HFFc6 (cell line): ENCODE measurements around the gene HLF. TPM values are rescaled to one million over a fixed set of nuclear protein-coding genes. Genes with fewer than 3 reads are reported as not detected.

Experiments
- DNase-seq: peaks from one replicate; pipeline ENCODE4 v3.0.0-alpha.2; 2018
- H3K27ac Mint-ChIP-seq: 2 replicates; pipeline ENCODE4 v1.8.0; 2020; ENCODE audit warnings: mild to moderate bottlenecking, mixed read lengths
- H3K27me3 Mint-ChIP-seq: 2 replicates; pipeline ENCODE4 v1.8.0; 2021; ENCODE audit warnings: mild to moderate bottlenecking, moderate library complexity, mixed read lengths; ENCODE audit not compliant: insufficient read depth
- H3K36me3 Mint-ChIP-seq: 2 replicates; pipeline ENCODE4 v1.8.0; 2021; ENCODE audit warnings: low read depth, mixed read lengths
- H3K4me1 Mint-ChIP-seq: 2 replicates; pipeline ENCODE4 v1.8.0; 2020; ENCODE audit warnings: low read depth, mixed read lengths
- H3K4me3 Mint-ChIP-seq: 2 replicates; pipeline ENCODE4 v1.8.0; 2020; ENCODE audit warnings: mild to moderate bottlenecking, moderate library complexity, mixed read lengths
- H3K9me3 Mint-ChIP-seq: 2 replicates; pipeline ENCODE4 v1.8.0; 2020; ENCODE audit warnings: mild to moderate bottlenecking, mixed read lengths
- CTCF ChIP-seq: fragments of 200-600 bp; sonication (generic); IDR thresholded peaks from 2 replicates; pipeline ENCODE4 v1.5.0; 2021; ENCODE audit warnings: antibody characterized with exemption, mild to moderate bottlenecking
- total RNA-seq, 6 experiments: library from RNA; stranded (reverse); fragmentation: NEBNext Ultra II Directional; extraction: Animal tissue kit (Norgen Biotek cat#: 25700); gene quantifications; 2 replicates in 1 of 6; 3 replicates in 5 of 6; pipeline ENCODE4 v1.2.3, GENCODE V29; 2021

The HLF gene
- total RNA-seq, 6 experiments from 2014 or later, result not detected

- Mint-ChIP-seq H3K27me3 (peaks cover 23% of the 10 kb centered on the region), H3K27ac (no peak overlapping the region), H3K9me3 (no peaks in the 10 kb centered on the region), H3K4me1 (no peaks in the 10 kb centered on the region), H3K36me3 (no peaks in the 10 kb centered on the region), H3K4me3 (no peak overlapping the region)
- no peak for TF ChIP-seq CTCF
- DNase-seq, result no peak
These were observed 1.0 kb upstream of the HLF start for GRCh38 chr17:55263569-55264277.

GRCh38 chr17:55264278-55264644 is 499 bp upstream of the HLF start:
- Mint-ChIP-seq H3K27ac (no peak overlapping the region), H3K9me3 (no peaks in the 10 kb centered on the region), H3K4me1 (no peaks in the 10 kb centered on the region), H3K27me3 (peaks cover 21% of the 10 kb centered on the region), H3K4me3 (no peak overlapping the region), H3K36me3 (no peaks in the 10 kb centered on the region)
- no peak for TF ChIP-seq CTCF
- no peak for DNase-seq

GRCh38 chr17:55265311-55266021 is 706 bp downstream of the HLF start:
- peaks cover 21% of the 10 kb centered on the region for H3K27me3 Mint-ChIP-seq
- H3K4me3 Mint-ChIP-seq, result no peak overlapping the region
- TF ChIP-seq CTCF, result no peak
- no peak for DNase-seq
- no peak overlapping the region for H3K27ac Mint-ChIP-seq
- H3K9me3 Mint-ChIP-seq, result no peaks in the 10 kb centered on the region
- H3K36me3 Mint-ChIP-seq, result no peaks in the 10 kb centered on the region
- no peaks in the 10 kb centered on the region for H3K4me1 Mint-ChIP-seq

GRCh38 chr17:55266051-55266957 is 1.5 kb downstream of the HLF start:
- no peak overlapping the region for H3K4me3 Mint-ChIP-seq

More at GRCh38 chr17:55266051-55266957, 1.5 kb downstream of the HLF start:
- Mint-ChIP-seq H3K27me3 (peaks cover 17% of the 10 kb centered on the region), H3K9me3 (no peaks in the 10 kb centered on the region), H3K36me3 (no peaks in the 10 kb centered on the region), H3K4me1 (no peaks in the 10 kb centered on the region), H3K27ac (no peak overlapping the region)
- TF ChIP-seq CTCF, result no peak
- no peak for DNase-seq
